GM12878 (cell line): ENCODE results near the gene RAD21L1. TPM values are rescaled to one million over a fixed set of nuclear protein-coding genes. Genes with fewer than 3 reads are reported as not detected.

ENCODE experiments used
- ATAC-seq: fragments of 200-7000 bp; cut with Tn5 transposase; 3 replicates; pipeline ENCODE4 v1.9.1; 2020; ENCODE audit warnings: mild to moderate bottlenecking, moderate library complexity
- BruUV-seq: library from RNA; stranded (reverse); fragments of 400-500 nt; replicated peaks from 2 replicates; lab custom pipeline; 2021; lab: Mats Ljungman, UMichigan
- CTCF ChIA-PET: fragments of 300-600 bp; sonication (Branson Sonifier 250); formaldehyde crosslinking; extraction: SDS; loops from one replicate; lab custom pipeline; 2021; ENCODE audit warnings: inconsistent platforms; lab: Yijun Ruan, JAX
- POLR2A ChIA-PET: fragments of 350-600 bp; formaldehyde crosslinking; extraction: SDS; loops from one replicate; lab custom pipeline; 2021; ENCODE audit warnings: inconsistent platforms; lab: Charles Lee
- RAD21 ChIA-PET: fragments of 300-600 bp; sonication (Branson Sonifier 250); formaldehyde crosslinking; loops from one replicate; lab custom pipeline; 2023; ENCODE audit warnings: antibody characterized with exemption; ENCODE audit not compliant: unreplicated experiment; lab: Charles Lee
- SMC1A ChIA-PET: fragments of 300-600 bp; sonication (Branson Sonifier 250); formaldehyde crosslinking; loops from one replicate; lab custom pipeline; 2023; ENCODE audit not compliant: unreplicated experiment, uncharacterized antibody; lab: Charles Lee
- DNase-seq: peaks from one replicate; pipeline ENCODE4 v3.0.0-alpha.2; 2011; ENCODE audit warnings: low read depth, low spot score
- FAIRE-seq: peaks from 3 replicates; lab custom pipeline; 2011; peaks lifted over from hg19 to GRCh38; lab: Jason Lieb, UNC
- H2AFZ ChIP-seq: 2 replicates; pipeline ENCODE4 v1.6.0; 2011; ENCODE audit warnings: low read depth, low read length, control low read depth; ENCODE audit not compliant: control insufficient read depth
- H3K27ac ChIP-seq: 2 replicates; pipeline ENCODE4 v1.5.1; 2011; ENCODE audit warnings: control low read depth; ENCODE audit not compliant: control insufficient read depth, insufficient read depth
- H3K27me3 ChIP-seq, 2 experiments: replicated peaks in 1 of 2; 2 replicates each; pipeline versions ENCODE4 v1.6.0 to v1.6.1; 2011; ENCODE audit warnings: low read length in 1 of 2; ENCODE audit not compliant: control insufficient read depth in 2 of 2, insufficient read depth in 2 of 2
- H3K36me3 ChIP-seq, 2 experiments: 2 replicates each; pipeline ENCODE4 v1.5.1; 2011; ENCODE audit warnings: low read length in 1 of 2; ENCODE audit not compliant: control insufficient read depth in 2 of 2, insufficient read depth in 2 of 2
- H3K4me1 ChIP-seq: 2 replicates; pipeline ENCODE4 v1.6.1; 2011; ENCODE audit warnings: mild to moderate bottlenecking, low read length, moderate library complexity, mixed read lengths; ENCODE audit not compliant: control insufficient read depth, insufficient read depth
- H3K4me2 ChIP-seq: 2 replicates; pipeline ENCODE4 v1.6.0; 2011; ENCODE audit warnings: control low read depth; ENCODE audit not compliant: control insufficient read depth, insufficient read depth
- H3K4me3 ChIP-seq: fragments of 200-600 bp; sonication (generic); 2 replicates; pipeline ENCODE4 v1.5.1; 2016
- H3K79me2 ChIP-seq: 2 replicates; pipeline ENCODE4 v1.6.0; 2011; ENCODE audit warnings: low read length; ENCODE audit not compliant: control insufficient read depth, insufficient read depth
- H3K9ac ChIP-seq: 2 replicates; pipeline ENCODE4 v1.8.0; 2011; ENCODE audit warnings: low read length, control low read depth, mixed read lengths; ENCODE audit not compliant: control insufficient read depth, insufficient read depth
- H3K9me3 ChIP-seq: replicated peaks from 3 replicates; pipeline ENCODE4 v1.5.1; 2011; ENCODE audit warnings: mild to moderate bottlenecking, low read length; ENCODE audit not compliant: control insufficient read depth, insufficient read depth
- H4K20me1 ChIP-seq: 2 replicates; pipeline ENCODE4 v1.6.0; 2011; ENCODE audit not compliant: control insufficient read depth, insufficient read depth
- CBFB ChIP-seq: IDR thresholded peaks from 2 replicates; pipeline ENCODE4 v1.6.1; 2016; ENCODE audit warnings: antibody characterized with exemption, low read depth
- NFYB ChIP-seq: IDR thresholded peaks from 2 replicates; pipeline ENCODE4 v1.6.1; 2011; ENCODE audit warnings: low read depth, mild to moderate bottlenecking, low read length, improper control_type of control experiment, moderate library complexity; ENCODE audit not compliant: insufficient read depth
- POLR2AphosphoS2 ChIP-seq: IDR thresholded peaks from 2 replicates; pipeline ENCODE4 v1.6.1; 2011; ENCODE audit warnings: low read depth, mild to moderate bottlenecking, low read length, improper control_type of control experiment, moderate library complexity
- SIN3A ChIP-seq: IDR thresholded peaks from 2 replicates; pipeline ENCODE4 v1.6.1; 2012; ENCODE audit warnings: low read depth, low read length, improper control_type of control experiment
- SUZ12 ChIP-seq: fragments of 200-600 bp; sonication (generic); IDR thresholded peaks from one replicate; pipeline ENCODE4 v1.6.1; 2018; ENCODE audit warnings: antibody characterized with exemption, mild to moderate bottlenecking; ENCODE audit not compliant: unreplicated experiment
- TBL1XR1 ChIP-seq: IDR thresholded peaks from 2 replicates; pipeline ENCODE4 v1.6.1; 2012; ENCODE audit warnings: low read depth, low read length, improper control_type of control experiment
- TCF12 ChIP-seq: IDR thresholded peaks from 2 replicates; pipeline ENCODE4 v1.6.1; 2011; ENCODE audit warnings: low read depth, mild to moderate bottlenecking, low read length
- YY1 ChIP-seq: IDR thresholded peaks from 2 replicates; pipeline ENCODE4 v1.6.1; 2011; ENCODE audit warnings: low read depth, mild to moderate bottlenecking, low read length
- WGBS: methylation state at CpG from one replicate; pipeline ENCODE4 v1.1.6; 2016; ENCODE audit warnings: low lambda C conversion rate; ENCODE audit not compliant: insufficient replicate concordance, insufficient coverage; ENCODE audit errors: missing lambda C conversion rate; 5-methylcytosine and 5-hydroxymethylcytosine counted together
- in situ Hi-C: fragments of 300-500 bp; cut with MboI; formaldehyde crosslinking; loops from 9 replicates; pipeline ENCODE4 v1.14.3; 2018; ENCODE audit warnings: mixed read lengths
- intact Hi-C: fragments of 100-400 bp; cut with micrococcal nuclease; formaldehyde crosslinking; loops from one replicate; pipeline ENCODE4 v1.14.2; 2022; ENCODE audit not compliant: unreplicated experiment
- polyA plus RNA-seq, 11 experiments: library from polyadenylated mRNA; depleted of rRNA in 4 of 11; unstranded in 6 of 11; stranded (reverse) in 5 of 11; fragments of >200 nt; fragmentation: Nextera tagmentation in 4 of 11; fragmentation: Illumina TruSeq in 1 of 11; extraction: Ambion mirVana in 4 of 11; extraction: Trizol in 1 of 11; gene quantifications; 1 replicate in 1 of 11; 2 replicates in 10 of 11; pipeline versions ENCODE4 v1.2.1 to v1.2.3, GENCODE V29; 2011 to 2016; ENCODE audit warnings: inconsistent platforms in 2 of 11, missing spikeins in 2 of 11, low read depth in 1 of 11
- total RNA-seq, 4 experiments: library from RNA; depleted of rRNA in 3 of 4; stranded (reverse); fragments of >200 nt in 3 of 4; fragmentation: Illumina TruSeq in 1 of 4; extraction: Trizol in 1 of 4; gene quantifications; 2 replicates each; pipeline versions ENCODE4 v1.2.1 to v1.2.3, GENCODE V29; 2013 to 2021
- TF ChIP-seq, protein P1 (sequence below): IDR thresholded peaks from 2 replicates; pipeline ENCODE4 v1.6.1; 2012; ENCODE audit warnings: low read depth, low read length, improper control_type of control experiment
- TF ChIP-seq, protein P2 (sequence below): fragments of 450-650 bp; IDR thresholded peaks from 2 replicates; pipeline ENCODE4 v1.6.1; 2017; ENCODE audit warnings: mild to moderate bottlenecking
- TF ChIP-seq, protein P3 (sequence below): IDR thresholded peaks from 2 replicates; pipeline ENCODE4 v1.6.1; 2011; ENCODE audit warnings: borderline replicate concordance, low read depth, mild to moderate bottlenecking, moderate library complexity, mixed read lengths, low read length; ENCODE audit not compliant: insufficient read depth; ENCODE audit errors: extremely low read length

Gene RAD21L1
- total and polyA plus RNA-seq, 10 of the 15 experiments (the other 5 are each of a cell fraction or from before 2014, with no cell fraction given) = not detected

DNA sequence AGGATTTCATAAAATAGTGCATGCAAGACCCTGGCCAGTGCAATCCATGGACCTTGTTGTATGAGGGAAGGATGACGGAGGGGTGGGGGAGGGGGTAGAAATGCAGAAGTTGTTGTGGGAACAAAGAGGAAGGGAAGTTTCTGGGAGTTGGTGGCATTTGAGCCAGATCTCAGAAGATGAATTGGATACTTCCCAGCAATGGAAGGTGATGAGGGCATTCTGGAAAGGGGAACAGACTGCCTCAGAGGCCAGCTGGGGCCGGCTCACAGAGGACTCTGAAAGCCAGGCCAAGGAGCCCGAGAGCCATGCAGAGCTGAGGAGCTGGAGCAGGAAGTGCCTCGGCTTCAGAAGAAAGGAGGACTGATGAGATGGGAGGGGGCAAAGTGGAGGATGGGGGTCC is 43.7 kb upstream of the RAD21L1 start (continued):
- TF ChIP-seq, protein P1, sequence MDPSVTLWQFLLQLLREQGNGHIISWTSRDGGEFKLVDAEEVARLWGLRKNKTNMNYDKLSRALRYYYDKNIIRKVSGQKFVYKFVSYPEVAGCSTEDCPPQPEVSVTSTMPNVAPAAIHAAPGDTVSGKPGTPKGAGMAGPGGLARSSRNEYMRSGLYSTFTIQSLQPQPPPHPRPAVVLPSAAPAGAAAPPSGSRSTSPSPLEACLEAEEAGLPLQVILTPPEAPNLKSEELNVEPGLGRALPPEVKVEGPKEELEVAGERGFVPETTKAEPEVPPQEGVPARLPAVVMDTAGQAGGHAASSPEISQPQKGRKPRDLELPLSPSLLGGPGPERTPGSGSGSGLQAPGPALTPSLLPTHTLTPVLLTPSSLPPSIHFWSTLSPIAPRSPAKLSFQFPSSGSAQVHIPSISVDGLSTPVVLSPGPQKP = no peak
- TF ChIP-seq SIN3A (no peak), SUZ12 (no peak)
- TF ChIP-seq, protein P2, sequence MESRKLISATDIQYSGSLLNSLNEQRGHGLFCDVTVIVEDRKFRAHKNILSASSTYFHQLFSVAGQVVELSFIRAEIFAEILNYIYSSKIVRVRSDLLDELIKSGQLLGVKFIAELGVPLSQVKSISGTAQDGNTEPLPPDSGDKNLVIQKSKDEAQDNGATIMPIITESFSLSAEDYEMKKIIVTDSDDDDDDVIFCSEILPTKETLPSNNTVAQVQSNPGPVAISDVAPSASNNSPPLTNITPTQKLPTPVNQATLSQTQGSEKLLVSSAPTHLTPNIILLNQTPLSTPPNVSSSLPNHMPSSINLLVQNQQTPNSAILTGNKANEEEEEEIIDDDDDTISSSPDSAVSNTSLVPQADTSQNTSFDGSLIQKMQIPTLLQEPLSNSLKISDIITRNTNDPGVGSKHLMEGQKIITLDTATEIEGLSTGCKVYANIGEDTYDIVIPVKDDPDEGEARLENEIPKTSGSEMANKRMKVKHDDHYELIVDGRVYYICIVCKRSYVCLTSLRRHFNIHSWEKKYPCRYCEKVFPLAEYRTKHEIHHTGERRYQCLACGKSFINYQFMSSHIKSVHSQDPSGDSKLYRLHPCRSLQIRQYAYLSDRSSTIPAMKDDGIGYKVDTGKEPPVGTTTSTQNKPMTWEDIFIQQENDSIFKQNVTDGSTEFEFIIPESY = no peak

DNA sequence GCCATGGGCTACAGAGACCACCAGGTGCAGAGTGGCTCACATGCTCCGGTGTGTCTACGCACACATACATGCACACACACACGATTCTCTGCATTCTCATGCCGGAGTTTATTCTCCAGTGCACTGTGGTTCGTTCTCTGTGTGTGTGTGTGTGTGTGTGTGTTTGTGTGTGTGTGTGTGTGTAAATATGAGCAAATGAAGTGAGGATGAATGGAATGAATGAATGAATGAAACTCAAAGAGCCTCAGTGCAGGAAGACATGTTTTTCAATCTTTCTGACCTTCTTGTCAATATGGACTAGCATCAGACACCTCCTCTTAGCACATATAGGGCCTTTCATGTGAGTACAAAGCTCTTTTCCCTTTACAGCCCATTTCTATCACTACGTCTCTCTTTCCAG is 42.7 kb upstream of the RAD21L1 start:
- peaks cover 2 to 4% of the 10 kb centered on the region in 2 experiments; a peak in 3 of 4 replicates for H3K27me3 ChIP-seq
- no peak overlapping the region for H2AFZ ChIP-seq
- no TSS peak for BruUV-seq

More for the DNA sequence above, 42.7 kb upstream of the RAD21L1 start:
- Histone ChIP-seq H3K79me2 (no peaks in the 10 kb centered on the region), H3K4me1 (no peaks in the 10 kb centered on the region), H3K27ac (no peak overlapping the region), H3K36me3 (no peaks in the 10 kb centered on the region), H3K4me2 (no peak overlapping the region), H3K9me3 (no peaks in the 10 kb centered on the region), H4K20me1 (no peaks in the 10 kb centered on the region), H3K9ac (no peak overlapping the region), H3K4me3 (no peak overlapping the region)
- FAIRE-seq = no peak
- no peak for ATAC-seq
- intact Hi-C loops (no loop called here), in situ Hi-C loops (no loop called here)
- SMC1A ChIA-PET = no interaction called here
- CTCF ChIA-PET = interaction anchor here (0.9 kb wide), 1 partner anchor 36 kb away, joined by 3 read pairs; no protein-coding TSS in a partner anchor
- POLR2A ChIA-PET = no interaction called here
- no peak for DNase-seq
- WGBS = 83% methylated on average over 6 of the region's 6 CpGs
- RAD21 ChIA-PET = no interaction called here
- no peak for TF ChIP-seq CBFB
- TF ChIP-seq NFYB = no peak
- TF ChIP-seq YY1 = no peak
- TF ChIP-seq TBL1XR1 = no peak
- TF ChIP-seq, protein P3, sequence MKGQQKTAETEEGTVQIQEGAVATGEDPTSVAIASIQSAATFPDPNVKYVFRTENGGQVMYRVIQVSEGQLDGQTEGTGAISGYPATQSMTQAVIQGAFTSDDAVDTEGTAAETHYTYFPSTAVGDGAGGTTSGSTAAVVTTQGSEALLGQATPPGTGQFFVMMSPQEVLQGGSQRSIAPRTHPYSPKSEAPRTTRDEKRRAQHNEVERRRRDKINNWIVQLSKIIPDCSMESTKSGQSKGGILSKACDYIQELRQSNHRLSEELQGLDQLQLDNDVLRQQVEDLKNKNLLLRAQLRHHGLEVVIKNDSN = no peak
- TF ChIP-seq POLR2AphosphoS2 = no peak
- TF ChIP-seq TCF12 = no peak
